HuH-7 (cell line): ENCODE data around the gene TSHZ2.

Source experiments
- DNase-seq: peaks from one replicate; pipeline ENCODE4 v3.0.0; 2011; ENCODE audit warnings: low spot score

Gene TSHZ2

DNA sequence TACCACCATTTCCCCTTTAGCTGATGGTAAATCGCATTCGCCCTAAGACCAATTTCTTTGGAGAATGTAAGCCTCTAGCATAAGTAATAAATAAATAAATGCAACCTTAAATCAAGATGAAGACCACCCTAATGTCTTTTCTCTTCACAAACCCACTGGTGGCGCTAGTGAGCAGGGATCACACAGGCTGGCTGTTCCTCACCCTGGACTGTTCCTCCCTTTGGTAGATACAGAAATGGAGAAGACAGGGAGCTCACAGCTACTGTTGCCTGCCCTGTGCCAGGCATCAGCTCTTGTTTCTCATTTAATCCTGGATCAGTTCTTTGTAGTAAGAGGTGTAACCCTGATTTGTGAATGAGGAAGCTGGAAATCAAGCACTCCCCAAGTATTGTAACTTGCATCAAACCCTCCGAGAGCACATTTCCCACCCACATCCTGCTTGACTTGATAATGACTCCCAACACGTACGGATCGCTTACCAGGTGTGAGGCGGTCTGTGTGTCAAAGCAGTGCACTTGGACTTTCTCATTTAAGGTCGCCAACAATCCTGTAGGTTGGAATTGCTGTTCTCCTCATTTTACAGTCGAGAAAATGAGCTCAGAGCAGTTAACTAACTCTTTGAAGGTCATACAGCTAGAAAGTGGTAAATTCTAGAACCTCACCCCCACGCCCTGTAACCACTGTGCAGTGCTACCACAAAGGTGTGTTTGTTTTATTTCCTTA is 236.1 kb downstream of the TSHZ2 start:
- peak; percentile 37 for DNase-seq

DNA sequence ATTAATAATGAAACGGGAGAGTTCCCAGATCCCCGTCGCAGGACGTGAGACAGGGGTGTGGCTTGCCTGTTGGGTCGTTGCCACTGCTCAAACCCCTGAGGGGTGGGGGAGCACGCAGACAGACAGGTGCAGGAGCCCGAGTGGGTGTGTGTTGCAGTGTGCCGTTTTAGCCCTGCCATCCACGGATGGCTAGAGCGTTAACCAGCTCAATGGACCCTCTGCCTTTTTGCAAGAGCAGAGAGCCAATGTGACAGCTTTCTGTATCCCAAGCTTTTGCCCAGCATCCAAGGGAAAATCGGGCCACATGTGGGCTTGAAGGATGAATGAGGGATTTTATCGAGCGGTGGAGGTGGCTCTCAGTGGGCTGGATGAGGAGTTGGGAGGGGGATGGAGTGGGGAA is 237.9 kb downstream of the TSHZ2 start:
- DNase-seq: no peak

DNA sequence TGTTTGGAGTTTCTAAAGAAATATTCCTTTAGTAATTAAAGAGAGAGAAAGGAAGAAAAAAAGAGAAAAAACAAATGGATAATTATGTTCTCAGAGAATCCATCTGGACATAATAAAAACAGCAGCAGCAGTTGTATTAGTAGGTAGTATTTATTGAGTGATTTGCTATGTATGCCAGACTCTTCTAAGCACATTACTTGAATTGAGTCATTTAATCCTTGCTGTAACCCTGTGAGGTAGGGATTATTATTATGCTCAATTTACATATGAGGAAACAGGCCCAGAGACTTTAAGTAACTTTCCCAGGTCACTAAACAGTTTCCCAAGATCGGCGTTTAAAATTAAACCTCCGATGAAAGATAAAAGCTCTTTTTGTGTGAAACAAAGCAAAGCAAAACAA is 238.8 kb downstream of the TSHZ2 start:
- DNase-seq: no peak

DNA sequence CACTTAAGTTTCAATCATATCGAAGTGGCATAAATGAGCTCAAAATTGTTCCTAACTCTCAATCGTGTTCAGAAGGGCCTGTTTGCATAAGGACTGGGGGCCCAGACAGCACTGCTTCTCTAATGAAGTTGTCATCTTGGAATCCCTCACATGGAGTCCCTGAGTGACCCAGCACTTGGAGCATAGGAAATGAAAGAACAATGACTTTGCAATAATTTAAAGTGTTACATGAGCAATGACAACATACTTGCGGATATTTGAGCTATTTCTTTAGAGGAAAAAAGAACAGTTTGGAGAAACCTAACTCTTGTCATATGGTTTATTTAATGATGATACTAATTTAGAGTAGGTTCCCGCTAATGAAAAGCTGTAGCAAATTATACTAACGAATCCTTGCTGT is 239.9 kb downstream of the TSHZ2 start:
- DNase-seq: no peak

DNA sequence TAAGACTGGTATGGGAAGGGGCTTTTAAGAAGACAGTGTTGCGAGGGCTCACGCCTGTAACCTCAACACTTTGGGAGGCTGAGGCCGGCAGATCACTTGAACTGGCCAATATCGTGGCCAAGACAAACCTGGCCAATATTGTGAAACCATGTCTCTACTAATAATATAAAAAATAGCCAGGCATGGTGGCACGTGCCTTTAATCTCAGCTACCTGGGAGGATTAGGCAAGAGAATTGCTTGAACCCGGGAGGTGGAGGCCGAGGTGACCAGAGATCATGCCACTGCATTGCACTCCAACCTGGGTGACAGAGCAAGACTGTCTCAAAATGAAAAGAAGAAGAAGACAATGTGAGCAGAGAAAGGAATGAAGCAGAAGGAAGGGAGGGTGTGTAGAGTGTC is 242.2 kb downstream of the TSHZ2 start:
- DNase-seq: no peak

DNA sequence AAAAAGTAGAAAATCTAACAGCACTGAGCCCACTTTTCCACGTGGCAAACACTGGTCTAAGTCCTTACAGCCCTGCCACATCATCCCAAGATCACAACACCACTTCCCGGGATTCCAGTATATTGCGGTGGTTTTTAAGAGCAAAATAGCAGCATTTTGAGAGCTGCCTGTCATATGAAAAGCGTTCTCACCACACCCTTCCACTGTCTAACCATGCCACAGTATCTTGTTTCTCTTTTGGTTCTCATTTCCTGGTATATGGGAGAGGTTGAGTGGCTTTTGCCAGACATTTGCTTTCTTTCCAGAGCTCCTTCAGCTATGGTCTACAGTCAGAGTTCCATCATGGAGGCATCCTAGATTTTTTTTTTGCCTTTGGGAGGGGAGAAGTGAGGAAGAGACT is 243.0 kb downstream of the TSHZ2 start:
- DNase-seq: no peak

DNA sequence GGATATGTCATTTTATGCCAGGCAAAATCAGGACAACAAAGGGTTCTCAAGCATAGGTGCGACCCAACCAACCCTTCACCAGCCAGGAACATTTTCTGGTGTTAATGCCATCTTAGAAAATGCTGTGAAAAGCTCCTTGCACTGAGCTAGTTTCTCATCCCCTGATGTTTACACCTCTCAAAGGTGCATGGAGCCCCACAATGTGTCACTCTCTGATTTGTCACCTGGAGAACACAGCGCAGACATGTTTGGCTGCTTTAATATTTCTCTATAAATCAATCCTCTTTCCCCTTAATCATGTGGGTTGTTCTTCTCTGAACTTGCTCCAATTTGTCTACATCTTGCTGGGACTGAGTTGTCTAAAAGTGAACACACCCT is 244.3 kb downstream of the TSHZ2 start:
- DNase-seq: no peak

DNA sequence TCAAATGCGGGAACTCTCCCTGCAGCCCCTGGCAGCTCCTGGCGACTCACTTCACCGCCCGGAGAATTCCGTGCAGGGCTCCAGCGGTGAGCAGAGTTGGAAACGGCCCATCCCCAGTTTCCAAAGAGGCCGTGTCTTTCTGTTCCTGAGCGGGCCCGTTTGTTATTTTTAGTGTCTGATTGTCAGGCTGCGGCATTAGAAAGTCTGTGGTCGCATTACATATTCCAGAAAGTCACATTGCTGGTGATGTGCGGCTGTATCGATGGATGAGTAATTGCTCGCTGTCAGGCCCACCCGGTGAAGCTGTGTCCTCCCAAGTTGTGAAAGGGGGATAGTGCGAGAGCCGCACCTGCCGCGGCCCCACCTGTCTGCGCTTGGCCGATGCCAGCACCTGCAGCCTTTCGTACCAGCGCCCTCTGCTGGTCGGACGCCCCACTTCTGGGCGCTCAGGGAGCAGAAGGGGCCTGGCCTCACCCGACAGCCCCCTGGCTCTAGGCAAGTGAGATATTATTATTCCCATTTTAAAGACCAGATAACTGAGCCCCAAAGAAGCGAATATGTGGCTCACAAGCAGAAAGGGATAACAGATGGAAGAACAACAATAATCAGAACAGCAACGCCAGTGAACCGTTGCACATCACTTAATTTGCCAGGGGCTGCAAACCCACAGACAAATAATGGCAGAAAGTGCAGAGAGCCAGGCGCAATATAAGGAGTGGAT is 244.9 kb downstream of the TSHZ2 start:
- peak; percentile 77 for DNase-seq

DNA sequence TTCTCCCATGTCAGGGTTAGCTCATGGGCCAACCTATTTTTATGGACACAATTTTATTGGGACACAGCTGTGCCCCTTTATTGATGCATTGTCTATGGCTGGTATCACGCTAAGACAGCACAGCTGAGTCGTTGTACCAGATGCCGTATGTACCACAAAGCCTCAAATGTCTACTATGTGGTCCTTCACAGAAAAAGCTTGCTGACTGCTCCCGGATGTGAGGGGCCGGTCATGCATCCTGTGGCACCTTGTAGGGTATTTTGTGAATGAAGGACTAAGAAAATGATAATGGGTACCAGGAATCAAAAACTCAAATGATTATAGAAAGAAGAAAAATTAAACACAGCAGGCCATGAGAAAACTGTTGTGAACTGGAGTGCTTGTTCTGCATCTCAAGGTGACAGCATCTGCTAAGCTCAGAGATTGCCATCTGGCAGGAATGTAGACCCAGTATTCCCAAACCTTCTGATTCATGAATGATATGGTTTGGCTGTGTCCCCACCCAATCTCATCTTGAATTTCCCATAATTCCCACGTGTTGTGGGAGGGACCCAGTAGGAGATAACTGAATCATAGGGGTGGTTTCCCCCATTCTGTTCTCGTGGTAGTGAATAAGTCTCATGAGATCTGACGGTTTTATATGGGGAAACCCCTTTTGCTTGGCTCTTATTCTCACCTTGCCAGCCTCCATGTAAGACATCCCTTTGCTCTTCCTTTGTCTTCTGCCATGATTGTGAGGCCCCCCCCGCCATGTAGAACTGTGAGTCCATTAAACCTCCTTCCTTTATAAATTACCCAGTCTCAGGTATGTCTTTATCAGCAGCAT is 248.5 kb downstream of the TSHZ2 start:
- DNase-seq: no peak

DNA sequence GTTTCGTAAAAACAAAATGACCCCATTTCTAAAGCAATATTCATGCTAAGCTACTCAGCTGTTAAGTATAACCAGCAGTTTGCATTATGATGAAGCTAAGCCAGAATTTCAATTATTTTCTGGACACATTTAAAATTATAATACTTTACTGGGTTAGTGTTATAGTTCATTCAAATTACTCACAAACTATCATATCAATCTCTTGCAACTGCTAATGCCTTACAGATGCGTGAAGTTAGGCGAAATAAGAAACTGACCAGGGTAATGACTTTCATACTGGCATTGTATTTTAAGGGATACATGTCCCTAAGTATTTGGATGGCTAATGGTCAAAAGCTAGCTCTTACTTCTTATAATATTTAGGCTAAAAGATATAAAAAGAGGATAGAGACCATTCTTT is 249.6 kb downstream of the TSHZ2 start:
- DNase-seq: no peak

DNA sequence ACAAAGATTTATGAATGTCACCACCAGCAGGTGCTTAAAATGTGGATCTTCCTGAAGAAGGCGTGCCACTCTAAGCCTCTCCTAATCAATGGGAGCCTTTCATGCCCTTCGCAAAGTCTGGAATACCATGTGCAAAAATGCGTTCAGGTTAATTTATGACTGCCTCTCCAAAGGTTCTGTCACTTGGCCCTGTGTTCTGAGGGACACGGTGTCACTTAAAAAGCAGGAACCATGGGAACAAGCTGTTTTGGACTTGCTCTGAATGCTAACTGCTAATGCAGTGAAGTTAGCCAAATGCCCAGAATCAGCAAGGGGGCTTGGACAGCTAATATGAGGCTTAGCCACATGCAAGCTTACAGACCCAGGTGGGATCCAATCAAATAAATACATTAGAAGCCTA is 250.3 kb downstream of the TSHZ2 start:
- DNase-seq: no peak

DNA sequence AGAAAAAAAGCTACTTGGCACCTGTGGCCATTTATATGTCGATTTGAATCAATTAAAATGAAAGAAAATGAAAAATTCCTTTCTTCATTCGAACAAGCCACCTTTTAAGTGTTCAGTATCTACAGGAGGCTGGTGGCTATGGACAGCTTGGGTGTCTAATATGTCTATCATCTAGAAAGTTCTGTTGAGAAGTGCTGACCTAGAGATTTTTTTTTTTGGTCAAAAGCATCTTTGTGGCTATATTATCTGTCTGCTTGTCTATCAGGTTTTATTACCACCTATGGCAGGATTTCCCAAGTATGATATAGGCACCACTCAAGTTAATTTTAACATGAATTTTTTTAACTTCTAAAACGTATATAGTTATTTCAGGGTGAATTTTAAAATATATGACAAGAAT is 250.8 kb downstream of the TSHZ2 start:
- no peak for DNase-seq

DNA sequence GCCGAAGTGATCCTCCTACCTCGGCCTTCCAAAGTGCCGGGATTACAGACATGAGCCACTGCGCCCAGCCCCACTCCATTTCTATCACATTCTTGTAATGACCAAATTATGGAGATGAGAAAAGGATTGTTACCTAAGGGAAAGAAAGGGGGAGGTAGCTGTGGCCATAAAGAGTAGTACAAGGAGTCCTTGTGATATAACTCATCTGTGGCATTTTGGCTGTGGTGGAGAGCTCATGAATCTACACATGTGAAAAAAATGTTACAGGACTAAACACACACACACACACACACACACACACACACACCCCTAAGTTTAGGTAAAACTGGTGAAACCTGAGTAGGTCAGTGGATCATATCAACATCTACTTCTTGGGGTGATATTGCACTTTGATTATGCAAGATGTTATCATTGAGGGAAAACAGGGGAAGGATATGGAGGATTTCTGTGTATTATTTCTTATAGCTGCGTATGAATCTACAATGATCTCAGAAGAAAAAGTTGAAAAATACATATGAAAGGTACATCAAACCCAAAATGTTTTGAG is 251.5 kb downstream of the TSHZ2 start:
- DNase-seq: no peak

DNA sequence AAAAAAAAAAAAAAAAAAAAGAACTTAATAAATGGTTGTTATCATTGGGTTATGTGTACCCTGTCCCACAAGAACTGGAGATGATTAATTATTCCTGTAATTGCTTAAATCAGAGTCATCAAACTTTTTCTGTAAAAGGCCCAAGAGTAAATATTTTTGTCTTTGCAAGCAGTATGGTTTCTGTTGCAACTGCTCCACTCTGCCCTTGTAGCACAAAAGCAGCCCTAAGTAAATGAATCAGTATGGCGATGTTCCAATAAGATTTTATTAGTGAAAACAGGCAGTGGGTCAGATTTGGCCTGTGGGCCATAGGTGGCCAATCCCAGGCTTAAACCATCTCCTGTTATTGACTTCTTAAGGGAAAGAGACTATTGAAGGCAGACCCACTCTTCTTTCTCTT is 252.7 kb downstream of the TSHZ2 start:
- DNase-seq: no peak

DNA sequence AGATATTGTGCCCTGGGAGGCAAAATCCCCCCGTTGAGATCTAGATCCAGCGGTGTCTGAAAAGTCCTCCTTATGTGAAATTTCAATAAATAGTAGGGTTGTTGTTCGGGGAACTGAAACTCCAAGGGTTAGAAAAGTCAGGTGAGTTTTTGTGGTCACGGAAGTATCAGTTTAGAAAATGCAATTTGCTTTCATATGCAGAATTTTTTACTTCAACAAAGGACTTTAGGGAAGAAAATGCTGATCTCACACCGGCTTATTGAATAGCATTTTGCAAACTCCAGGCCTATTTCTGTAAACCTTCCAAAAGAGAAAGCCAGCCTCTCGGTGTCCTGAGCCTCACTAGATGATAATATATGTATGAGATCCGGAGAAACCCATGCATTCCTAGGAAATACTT is 254.7 kb downstream of the TSHZ2 start:
- no peak for DNase-seq

DNA sequence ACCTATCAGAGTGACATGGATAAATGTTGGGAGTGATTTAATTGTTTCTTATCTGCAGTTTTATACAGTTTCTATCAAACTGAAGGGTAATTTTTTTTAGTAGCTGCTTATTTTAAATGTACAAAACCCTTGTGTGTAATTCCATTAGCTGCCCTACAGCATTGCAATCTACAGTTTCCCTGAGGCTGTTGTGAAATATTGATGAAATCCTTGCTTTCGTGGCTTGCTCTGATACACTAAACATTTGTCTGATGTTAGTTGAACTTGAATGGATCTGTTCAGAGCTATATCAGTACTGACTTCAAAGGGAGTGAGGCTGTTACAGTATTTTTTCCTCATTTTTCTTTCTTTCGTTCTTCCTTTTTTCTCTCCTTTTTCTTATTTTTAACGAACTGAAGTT is 255.4 kb downstream of the TSHZ2 start:
- DNase-seq: no peak

DNA sequence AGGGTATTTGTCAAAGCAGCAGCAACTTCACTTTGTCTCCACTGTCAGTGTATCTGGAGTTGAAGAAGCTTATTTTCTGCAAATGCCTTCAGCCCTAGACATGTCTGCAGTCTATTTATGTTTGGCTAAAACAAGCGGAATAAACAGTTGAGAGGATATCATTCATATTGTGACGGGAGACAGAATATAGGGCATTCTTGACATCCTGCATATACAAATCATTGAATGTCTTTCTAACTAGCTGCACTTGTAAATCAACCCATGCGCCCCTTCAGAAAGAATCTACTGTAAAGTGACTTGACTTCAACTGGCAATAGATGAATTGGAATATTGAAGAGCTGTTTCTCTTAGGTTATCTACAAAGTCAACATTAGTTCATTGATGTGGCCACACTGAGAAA is 258.9 kb downstream of the TSHZ2 start:
- DNase-seq: no peak

DNA sequence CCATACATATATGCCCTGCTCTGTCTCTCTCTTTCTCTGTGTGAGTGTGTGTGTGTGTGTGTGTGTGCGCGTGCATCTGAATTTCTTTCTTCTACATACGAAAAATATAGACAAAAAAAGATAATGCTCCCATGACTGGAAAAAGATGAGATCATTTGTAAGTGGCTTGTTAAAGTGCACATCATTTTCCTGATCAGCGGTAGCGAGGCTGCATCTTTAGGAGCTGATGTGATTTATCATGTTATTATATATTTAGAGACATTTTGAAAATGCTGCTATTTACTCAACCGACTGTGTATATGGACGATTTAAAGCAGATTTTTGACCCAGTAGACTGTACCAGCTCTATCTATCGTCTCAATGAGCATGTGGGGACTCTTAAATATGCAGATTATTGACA is 265.3 kb downstream of the TSHZ2 start:
- DNase-seq: no peak

DNA sequence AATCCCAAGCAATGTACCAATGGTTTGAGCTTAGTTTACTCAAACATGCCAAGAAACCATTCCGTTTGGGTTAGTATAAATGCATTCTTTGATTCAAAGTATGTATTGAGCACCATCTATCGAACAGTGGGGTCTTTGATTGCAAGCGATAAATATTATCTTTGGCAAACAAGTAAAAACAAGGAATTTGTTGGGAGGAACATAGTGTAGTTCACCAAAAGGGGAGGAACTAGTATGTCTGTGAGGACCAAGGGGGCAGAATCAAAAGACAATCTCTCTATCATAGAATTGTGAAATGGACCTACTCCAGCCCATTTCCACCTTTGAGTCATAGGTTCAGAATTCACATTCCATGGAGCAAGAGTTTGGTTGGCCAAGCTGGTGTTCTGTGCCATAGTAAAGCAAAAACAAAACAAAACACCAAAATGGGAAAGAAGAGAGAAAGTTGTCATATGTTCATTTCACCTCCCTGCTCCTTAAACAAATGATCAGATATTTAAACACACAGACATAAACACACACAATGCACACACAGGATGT is 266.0 kb downstream of the TSHZ2 start:
- no peak for DNase-seq

DNA sequence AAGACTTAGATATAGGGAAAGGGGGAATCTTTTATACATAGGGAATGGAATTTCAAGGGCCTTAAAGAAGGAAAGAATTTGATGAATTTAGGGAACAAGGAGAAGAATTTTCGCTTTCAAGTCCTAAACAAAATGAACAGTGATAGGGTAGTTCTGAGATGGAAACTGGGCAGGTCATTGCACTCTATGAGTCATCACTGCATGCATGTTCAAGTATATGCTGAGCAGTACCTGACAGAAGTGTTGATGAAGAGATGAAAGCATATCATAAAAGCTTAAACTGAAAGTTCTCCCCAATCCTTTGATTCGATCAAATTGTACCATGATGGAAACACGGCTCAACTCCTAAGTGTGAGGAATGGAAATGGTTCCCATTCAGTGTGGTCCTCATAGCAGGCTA is 271.0 kb downstream of the TSHZ2 start:
- DNase-seq: no peak

DNA sequence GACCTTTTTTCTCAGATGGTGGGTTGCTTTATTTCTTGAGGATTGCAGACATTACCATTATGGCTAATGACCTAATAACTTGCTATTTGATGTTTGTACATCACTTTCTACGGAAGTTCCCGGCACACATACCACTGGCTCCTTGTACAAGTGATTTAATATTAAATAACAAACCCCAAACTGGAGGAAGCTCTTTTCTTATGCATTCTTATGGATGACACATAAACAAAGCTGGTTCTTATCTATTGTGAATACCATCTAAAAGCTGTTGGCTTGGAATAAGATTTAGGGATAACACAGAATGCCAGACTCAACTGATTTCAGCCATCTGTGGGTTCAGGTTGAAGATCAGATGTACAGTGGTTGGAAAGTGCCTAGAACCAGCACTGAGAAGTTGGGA is 272.6 kb downstream of the TSHZ2 start:
- no peak for DNase-seq

DNA sequence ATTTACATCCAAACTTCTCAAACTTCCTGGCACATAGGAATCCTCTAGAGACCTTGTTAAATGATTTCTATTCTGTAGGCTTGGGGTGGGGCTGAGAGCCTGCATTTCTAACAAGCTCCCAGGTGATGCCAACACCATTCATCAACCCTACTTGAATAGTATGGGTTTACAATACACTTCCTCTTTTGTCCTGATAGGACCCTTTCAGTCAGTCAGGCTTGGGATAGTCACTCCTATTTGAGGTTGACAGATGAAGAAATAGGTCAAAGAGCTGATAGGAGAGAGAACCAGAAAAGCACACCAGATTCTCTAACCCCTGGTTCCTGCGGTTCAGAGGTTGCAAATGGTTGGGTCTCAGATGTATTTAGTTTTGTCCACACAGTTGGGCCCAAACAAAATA is 273.4 kb downstream of the TSHZ2 start:
- DNase-seq: peak; percentile 14
